Smooth muscle cell of the umbilical artery (primary cell): Measurements from ENCODE around the gene TMEM130. TPM values are rescaled to one million over a fixed set of nuclear protein-coding genes. Genes with fewer than 3 reads are reported as not detected.

Experiments used
- total RNA-seq: library from RNA; depleted of rRNA; stranded (reverse); fragments of >200 nt; gene quantifications from 2 replicates; pipeline ENCODE4 v1.2.3, GENCODE V29; 2014

Gene TMEM130, protein sequence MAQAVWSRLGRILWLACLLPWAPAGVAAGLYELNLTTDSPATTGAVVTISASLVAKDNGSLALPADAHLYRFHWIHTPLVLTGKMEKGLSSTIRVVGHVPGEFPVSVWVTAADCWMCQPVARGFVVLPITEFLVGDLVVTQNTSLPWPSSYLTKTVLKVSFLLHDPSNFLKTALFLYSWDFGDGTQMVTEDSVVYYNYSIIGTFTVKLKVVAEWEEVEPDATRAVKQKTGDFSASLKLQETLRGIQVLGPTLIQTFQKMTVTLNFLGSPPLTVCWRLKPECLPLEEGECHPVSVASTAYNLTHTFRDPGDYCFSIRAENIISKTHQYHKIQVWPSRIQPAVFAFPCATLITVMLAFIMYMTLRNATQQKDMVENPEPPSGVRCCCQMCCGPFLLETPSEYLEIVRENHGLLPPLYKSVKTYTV
- total RNA-seq: 0.30 and 0.88 TPM in 2 replicates

DNA sequence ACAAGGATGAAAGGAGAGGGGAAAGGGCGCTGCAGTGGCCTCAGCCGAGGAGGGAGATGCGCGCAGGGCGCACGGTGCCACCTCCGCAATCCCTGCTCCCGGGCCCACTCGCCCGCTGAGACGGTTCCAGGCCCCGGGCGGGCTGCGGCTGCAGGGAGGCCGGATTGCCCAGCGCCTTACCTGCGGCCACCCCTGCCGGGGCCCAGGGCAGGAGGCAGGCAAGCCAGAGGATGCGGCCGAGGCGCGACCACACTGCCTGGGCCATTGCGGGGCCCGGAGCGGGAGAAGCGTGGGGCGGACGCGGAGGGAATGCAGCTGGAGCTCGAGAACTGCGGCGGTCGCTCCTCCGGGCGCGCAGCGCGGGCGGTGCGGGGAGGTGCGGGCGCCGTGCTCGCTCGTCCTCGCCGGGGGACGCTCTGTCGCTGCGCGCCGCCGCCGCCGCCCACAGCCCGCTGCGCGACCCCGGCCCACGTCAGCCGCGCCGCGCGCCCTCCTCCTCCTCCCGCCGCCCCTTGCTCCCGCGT, at the start of gene TMEM130:
Gene TMEM130, minus strand, starts transcription at position 418 of the 524 bp plus-strand sequence. Its CDS starts 153 bp downstream, at position 265.

DNA sequence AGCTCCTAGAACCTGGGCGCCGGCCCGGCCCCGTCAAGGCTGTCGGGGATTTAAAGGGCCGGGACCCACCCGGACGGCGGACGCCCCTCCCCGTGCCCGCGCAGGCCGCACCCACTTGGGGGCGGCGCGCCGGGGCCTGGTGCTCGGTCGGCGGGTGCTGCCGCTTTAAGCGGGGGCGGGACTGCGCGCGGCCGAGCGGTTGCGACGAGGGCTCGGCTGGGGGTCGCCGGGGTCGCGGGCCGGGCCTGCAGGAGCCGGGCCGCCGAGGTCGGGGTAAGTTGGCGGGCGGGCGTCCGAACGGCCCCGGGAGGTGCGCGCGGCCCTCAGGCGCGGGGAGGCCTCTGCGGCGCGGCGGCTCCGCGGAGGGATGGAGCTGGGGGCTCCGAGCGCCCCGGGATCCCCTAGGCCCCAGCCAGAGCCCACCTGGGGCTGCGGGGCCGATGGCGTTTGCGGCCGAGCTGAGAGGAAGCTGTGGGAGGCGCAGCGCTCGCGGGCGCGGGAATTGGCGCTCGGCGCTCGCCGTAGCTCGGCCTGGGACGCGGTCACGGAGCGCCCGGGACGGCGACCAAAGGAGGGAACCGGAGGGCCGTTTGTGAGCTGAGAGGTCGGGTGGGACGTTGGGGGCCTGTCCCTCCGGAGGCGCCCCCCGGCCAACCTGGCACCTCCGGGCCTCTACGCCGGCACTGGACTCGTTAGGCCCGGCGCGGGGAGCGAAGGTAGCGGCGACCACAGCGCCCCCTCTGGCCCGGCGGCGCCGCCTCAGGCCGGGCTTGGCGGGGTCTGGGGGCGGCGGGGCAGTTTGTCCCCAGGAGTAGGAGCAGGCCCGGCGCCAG, 8.8 kb upstream of the TMEM130 start, which contains the start of gene TRRAP:
Gene TRRAP, plus strand, starts transcription at position 168 of the 833 bp plus-strand sequence. CDS start 2,619 bp downstream, outside the sequence.

Other genes starting within 250 kb of the TMEM130 start
- gene TRRAP, start 8.5 kb upstream of the TMEM130 start, total RNA-seq: 18.7 and 40.1 TPM in 2 replicates